Omental fat pad (tissue), 4 donors: ENCODE data around the gene SNX32. TPM values are rescaled to one million over a fixed set of nuclear protein-coding genes. Genes with fewer than 3 reads are reported as not detected.
"Not testable (repeated sequence)": the region's sequence is repeated elsewhere in the genome, so short reads cannot be mapped to it uniquely, and the experiment has no call there.

Experiments
- ATAC-seq: fragments of 150-250 bp; one replicate; pipeline ENCODE4 v1.9.1; 2016; ENCODE audit warnings: mild to moderate bottlenecking, moderate library complexity; ENCODE audit not compliant: low FRiP score
- DNase-seq: peaks from one replicate; pipeline ENCODE4 v3.0.0-alpha.2; 2019; ENCODE audit warnings: low spot score
- total RNA-seq, 4 donors: library from RNA; depleted of rRNA; stranded (reverse); fragments of >200 nt; gene quantifications; one replicate each; pipeline ENCODE4 v1.1.0, GENCODE V29; 2016
- TF ChIP-seq, protein P1 (sequence below), 3 donors: fragments of 450-650 bp; IDR thresholded peaks; one replicate each; pipeline ENCODE4 v1.5.1; 2016 to 2017; ENCODE audit warnings: antibody characterized with exemption in 3 of 3, mild to moderate bottlenecking in 3 of 3, moderate library complexity in 2 of 3

SNX32 gene
- total RNA-seq, 4 donors from 2014 or later: 0.79 to 1.6 (median 1.1) TPM

DNA sequence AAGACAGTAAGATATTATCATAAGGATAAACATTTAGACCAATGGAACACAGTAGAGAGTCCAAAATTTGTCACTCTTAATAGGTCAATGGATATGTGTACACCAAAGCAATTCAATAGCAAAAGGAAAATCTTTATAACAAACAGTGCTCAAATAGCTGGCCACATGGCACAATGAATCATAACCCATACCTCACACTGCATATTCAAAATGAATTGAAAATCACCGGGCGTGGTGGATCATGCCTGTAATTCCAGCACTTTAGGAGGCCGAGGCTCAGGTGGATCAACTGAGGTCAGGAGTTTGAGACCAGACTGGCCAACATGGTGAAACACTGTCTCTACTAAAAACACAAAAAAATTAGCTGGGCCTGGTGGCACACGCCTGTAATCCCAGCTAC, 8.4 kb downstream of the SNX32 start:
- ATAC-seq (no peak), DNase-seq (no peak)
- TF ChIP-seq, protein P1, sequence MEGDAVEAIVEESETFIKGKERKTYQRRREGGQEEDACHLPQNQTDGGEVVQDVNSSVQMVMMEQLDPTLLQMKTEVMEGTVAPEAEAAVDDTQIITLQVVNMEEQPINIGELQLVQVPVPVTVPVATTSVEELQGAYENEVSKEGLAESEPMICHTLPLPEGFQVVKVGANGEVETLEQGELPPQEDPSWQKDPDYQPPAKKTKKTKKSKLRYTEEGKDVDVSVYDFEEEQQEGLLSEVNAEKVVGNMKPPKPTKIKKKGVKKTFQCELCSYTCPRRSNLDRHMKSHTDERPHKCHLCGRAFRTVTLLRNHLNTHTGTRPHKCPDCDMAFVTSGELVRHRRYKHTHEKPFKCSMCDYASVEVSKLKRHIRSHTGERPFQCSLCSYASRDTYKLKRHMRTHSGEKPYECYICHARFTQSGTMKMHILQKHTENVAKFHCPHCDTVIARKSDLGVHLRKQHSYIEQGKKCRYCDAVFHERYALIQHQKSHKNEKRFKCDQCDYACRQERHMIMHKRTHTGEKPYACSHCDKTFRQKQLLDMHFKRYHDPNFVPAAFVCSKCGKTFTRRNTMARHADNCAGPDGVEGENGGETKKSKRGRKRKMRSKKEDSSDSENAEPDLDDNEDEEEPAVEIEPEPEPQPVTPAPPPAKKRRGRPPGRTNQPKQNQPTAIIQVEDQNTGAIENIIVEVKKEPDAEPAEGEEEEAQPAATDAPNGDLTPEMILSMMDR (IDR thresholded peaks at IDR 0.05): no peak

DNA sequence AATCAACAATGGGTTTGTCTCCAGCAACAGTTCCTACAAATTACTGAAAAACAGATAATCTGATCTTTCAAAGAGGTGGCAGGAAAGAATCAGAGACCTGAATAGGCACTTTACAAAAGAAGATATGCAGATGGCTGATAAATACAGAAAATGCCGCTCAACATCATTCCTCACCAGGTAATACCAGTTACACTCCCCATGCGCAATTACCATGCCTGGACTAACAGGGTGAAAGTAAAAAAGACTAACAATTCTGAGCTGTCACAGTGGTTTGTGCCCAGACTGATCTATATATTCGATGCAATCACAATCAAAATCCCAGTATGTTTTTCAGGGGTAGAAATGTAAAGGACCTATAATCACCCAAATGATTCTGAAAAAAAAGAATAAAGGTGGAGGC, 10.0 kb downstream of the SNX32 start:
- TF ChIP-seq, protein P1 (IDR thresholded peaks at IDR 0.05): no peak
- DNase-seq (no peak), ATAC-seq (no peak)

DNA sequence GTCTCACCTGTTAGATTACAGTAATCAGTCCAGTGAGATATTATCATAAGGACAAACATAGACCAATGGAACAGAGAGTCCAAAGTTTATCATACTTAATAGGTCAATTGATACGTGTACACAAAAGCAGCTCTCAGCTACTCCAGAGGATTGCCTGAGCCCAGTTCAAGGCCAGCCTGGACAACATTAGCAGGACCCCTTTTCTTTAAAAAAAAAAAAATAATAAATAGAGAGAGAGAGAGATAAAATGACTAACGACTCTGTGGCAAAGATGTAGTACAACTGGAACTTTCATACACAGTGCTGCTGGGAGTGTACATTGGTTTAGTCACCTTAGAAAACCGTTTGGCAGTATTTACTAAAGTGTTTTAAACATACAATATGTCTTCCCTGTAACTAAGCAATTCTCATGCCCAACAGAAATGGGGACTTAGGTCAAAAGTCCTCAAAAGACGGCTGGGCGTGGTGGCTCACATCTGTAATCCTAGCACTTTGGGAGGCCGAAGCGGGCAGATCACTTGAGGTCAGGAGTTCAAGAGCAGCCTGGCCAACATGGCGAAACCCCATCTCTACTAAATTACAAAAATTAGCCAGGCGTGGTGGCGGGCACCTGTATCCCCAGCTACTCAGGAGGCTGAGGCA, 10.6 kb downstream of the SNX32 start:
- TF ChIP-seq, protein P1 (IDR thresholded peaks at IDR 0.05): no peak
- DNase-seq (no peak), ATAC-seq (no peak)

DNA sequence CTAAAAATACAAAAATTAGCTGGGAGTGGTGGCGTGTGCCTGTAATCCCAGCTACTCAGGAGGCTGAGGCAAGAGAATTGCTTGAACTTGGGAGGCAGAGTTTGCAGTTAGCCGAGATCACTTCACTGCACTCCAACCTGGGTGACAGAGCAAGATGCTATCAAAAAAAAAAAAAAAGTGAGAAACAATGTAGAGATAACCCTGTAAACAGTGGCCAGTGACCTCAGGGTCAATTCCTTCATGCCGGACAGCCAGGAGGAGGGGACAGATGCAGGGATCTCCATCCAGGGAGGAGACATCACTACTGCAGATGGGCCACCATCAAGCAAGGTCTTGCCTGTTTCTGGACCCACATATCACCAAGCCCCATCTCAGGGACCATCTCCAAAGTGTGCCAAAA, 14.0 kb downstream of the SNX32 start:
- TF ChIP-seq, protein P1 (IDR thresholded peaks at IDR 0.05): no peak
- no peak for ATAC-seq
- no peak for DNase-seq

DNA sequence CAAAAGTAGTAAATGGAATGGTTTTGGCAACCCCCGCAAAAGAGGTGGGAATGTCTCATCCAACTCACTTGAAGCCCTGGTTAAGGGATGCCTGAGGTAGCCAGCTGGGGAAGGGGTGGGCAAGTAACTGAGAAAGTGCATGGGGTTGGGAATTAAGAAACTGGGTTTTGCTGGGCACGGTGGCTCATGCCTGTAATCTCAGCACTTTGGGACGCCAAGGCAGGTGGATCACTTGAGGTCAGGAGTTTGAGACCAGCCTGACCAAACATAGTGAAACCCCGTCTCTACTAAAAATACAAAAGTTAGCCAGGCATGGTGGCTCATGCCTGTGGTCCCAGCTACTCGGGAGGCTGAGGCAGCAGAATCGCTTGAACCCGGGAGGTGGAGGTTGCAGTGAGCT, 14.9 kb downstream of the SNX32 start:
- not testable (repeated sequence) for ATAC-seq, DNase-seq

DNA sequence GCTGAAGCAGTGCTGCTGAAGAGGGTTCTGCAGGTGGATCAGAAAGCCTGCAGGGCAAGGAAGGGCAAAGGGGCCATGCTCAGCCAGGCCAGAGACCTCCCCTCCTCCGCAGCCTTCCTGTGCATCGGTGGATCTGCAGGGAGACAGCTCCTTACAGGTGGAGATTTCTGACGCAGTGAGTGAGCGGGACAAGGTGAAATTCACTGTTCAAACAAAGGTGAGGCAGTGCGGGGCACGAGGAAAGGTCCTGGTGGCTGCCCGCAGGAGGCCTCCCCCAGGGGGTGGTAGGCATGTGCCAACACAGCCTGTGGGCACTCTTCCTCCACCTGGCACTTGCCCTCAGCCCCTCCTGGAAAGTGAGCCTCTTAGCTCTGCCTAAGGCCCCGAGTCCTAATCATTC, 15.6 kb downstream of the SNX32 start:
- TF ChIP-seq, protein P1 (IDR thresholded peaks at IDR 0.05): no peak
- ATAC-seq (no peak), DNase-seq (no peak)

DNA sequence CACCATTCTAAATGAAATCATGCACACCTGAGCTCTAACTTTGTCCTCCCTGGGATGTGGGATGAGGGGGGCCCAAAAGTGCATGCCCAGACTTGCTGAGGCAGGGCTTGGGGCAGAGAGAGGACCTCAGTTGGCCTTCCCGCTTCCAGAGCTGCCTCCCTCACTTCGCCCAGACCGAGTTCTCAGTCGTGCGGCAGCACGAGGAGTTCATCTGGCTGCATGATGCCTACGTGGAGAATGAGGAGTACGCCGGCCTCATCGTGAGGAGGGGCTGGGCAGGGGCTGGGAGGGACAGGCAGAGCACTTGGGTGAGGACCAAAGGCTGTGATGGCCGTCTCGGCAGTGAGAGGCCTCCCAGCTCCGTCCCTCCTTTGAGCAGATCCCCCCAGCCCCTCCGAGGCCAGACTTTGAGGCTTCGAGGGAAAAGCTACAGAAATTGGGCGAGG, 16.0 kb downstream of the SNX32 start:
- no peak for DNase-seq

More for the DNA sequence above, 16.0 kb downstream of the SNX32 start:
- no peak for ATAC-seq
- TF ChIP-seq, protein P1 (IDR thresholded peaks at IDR 0.05): no peak
